OCI-LY3 (cell line): ENCODE measurements around the gene PGM1.

Source experiments
- H2AFZ ChIP-seq: fragments of 200-600, 300-600 bp; shearing (Covaris generic); 2 replicates; pipeline ENCODE4 v1.6.0; 2014; ENCODE audit warnings: antibody characterized with exemption, low read depth, low read length
- H3K27ac ChIP-seq: fragments of 200-600, 300-600 bp; sonication (generic); 2 replicates; pipeline ENCODE4 v1.5.1; 2014; ENCODE audit warnings: mild to moderate bottlenecking, low read length, moderate library complexity, mixed read lengths
- H3K27me3 ChIP-seq: fragments of 200-600, 300-600 bp; sonication (generic); 2 replicates; pipeline ENCODE4 v1.6.1; 2014; ENCODE audit warnings: low read depth, low read length, mixed read lengths
- H3K36me3 ChIP-seq: fragments of 200-600, 300-600 bp; sonication (generic); replicated peaks from 2 replicates; pipeline ENCODE3; 2014; ENCODE audit warnings: low read depth, low read length, mixed read lengths
- H3K4me1 ChIP-seq: fragments of 300-600, 200-600 bp; sonication (generic); 2 replicates; pipeline ENCODE4 v1.6.1; 2014; ENCODE audit warnings: low read length, mixed read lengths
- H3K4me2 ChIP-seq: fragments of 200-600, 300-600 bp; sonication (generic); 2 replicates; pipeline ENCODE4 v1.6.1; 2014; ENCODE audit warnings: low read length, mixed read lengths
- H3K4me3 ChIP-seq: fragments of 300-600, 200-600 bp; sonication (generic); 2 replicates; pipeline ENCODE4 v1.5.1; 2014; ENCODE audit warnings: antibody characterized with exemption, mild to moderate bottlenecking, low read length, moderate library complexity
- H3K79me2 ChIP-seq: fragments of 300-600, 200-600 bp; shearing (Covaris generic); 2 replicates; pipeline ENCODE4 v1.6.1; 2014; ENCODE audit warnings: mild to moderate bottlenecking, low read length, mixed read lengths
- H3K9ac ChIP-seq: fragments of 300-600, 200-600 bp; shearing (Covaris generic); 2 replicates; pipeline ENCODE4 v1.6.0; 2014; ENCODE audit warnings: mild to moderate bottlenecking, low read length, moderate library complexity
- H3K9me3 ChIP-seq: fragments of 200-600, 300-600 bp; shearing (Covaris generic); 2 replicates; pipeline ENCODE4 v1.6.1; 2014; ENCODE audit warnings: low read length, mixed read lengths; ENCODE audit not compliant: insufficient read depth
- H4K20me1 ChIP-seq: fragments of 200-600, 300-600 bp; sonication (generic); 2 replicates; pipeline ENCODE4 v1.6.1; 2016; ENCODE audit warnings: low read length, mixed read lengths; ENCODE audit not compliant: insufficient read depth
- EZH2phosphoT487 ChIP-seq: fragments of 200-600 bp; shearing (Covaris generic); IDR thresholded peaks from 2 replicates; pipeline ENCODE4 v1.6.1; 2018; ENCODE audit warnings: antibody characterized with exemption, mixed run types, low read depth
- TF ChIP-seq, protein P1 (sequence below): fragments of 200-600, 300-600 bp; sonication (generic); IDR thresholded peaks from 2 replicates; pipeline ENCODE4 v1.5.1; 2014; ENCODE audit warnings: antibody characterized with exemption, low read length, low read depth

PGM1 gene

DNA sequence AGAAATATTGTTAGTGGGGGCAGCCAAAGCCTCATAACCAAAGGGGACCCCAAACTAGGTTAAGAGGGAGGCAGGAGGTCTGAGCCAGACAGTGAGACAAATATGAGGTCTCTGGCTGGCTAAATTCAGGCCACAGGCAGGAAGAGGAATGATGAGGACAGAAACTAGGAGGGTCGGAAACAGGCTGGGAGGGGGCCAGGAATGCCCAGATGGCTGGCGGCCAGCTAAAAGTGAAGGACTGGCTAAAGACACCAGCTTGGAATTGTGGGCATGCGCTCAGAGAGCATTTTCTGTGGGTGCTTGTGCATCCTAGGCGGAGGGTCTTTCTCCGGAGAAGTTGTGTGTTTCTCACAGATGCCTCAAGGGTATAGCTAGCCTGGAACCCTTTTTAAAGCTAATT lies 77.0 kb downstream of the PGM1 start:
- Histone ChIP-seq H3K9me3 (no peaks in the 10 kb centered on the region), H3K27ac (no peak overlapping the region), H3K4me3 (no peak overlapping the region), H4K20me1 (no peaks in the 10 kb centered on the region), H3K4me2 (no peak overlapping the region), H2AFZ (no peak overlapping the region), H3K36me3 (no peaks in the 10 kb centered on the region), H3K4me1 (peaks cover 4% of the 10 kb centered on the region; the same call in 1 of the 2 replicates), H3K79me2 (no peaks in the 10 kb centered on the region), H3K27me3 (no peaks in the 10 kb centered on the region), H3K9ac (no peak overlapping the region)
- no peak for TF ChIP-seq EZH2phosphoT487
- TF ChIP-seq, protein P1, sequence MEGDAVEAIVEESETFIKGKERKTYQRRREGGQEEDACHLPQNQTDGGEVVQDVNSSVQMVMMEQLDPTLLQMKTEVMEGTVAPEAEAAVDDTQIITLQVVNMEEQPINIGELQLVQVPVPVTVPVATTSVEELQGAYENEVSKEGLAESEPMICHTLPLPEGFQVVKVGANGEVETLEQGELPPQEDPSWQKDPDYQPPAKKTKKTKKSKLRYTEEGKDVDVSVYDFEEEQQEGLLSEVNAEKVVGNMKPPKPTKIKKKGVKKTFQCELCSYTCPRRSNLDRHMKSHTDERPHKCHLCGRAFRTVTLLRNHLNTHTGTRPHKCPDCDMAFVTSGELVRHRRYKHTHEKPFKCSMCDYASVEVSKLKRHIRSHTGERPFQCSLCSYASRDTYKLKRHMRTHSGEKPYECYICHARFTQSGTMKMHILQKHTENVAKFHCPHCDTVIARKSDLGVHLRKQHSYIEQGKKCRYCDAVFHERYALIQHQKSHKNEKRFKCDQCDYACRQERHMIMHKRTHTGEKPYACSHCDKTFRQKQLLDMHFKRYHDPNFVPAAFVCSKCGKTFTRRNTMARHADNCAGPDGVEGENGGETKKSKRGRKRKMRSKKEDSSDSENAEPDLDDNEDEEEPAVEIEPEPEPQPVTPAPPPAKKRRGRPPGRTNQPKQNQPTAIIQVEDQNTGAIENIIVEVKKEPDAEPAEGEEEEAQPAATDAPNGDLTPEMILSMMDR, result no peak

DNA sequence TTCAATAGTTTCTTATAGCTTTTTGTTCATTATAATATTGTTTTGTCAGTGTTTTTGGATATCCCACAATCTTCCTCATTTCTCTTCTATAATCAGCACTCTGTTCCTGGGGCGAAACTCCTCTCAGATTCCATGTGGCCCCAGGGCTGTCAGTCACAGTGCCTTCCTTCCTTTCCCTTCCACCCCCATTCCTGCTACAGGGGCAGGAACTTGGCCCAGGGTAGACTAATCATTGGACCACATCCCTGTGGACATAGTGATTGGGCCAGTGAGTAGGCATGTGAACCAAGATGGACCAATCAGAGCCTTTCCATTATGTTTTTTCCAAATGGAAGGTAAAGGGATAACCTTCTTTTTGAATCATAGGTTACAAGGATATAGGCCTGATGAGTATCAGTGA lies 78.3 kb downstream of the PGM1 start:
- Histone ChIP-seq H3K9ac (no peak overlapping the region), H3K36me3 (no peaks in the 10 kb centered on the region), H2AFZ (no peak overlapping the region), H4K20me1 (no peaks in the 10 kb centered on the region), H3K27ac (no peak overlapping the region), H3K9me3 (no peaks in the 10 kb centered on the region), H3K79me2 (no peaks in the 10 kb centered on the region), H3K4me3 (no peak overlapping the region), H3K4me2 (no peak overlapping the region), H3K27me3 (0 out of 2 replicates have a peak, but pooled peaks cover 1% of the 10 kb centered on the region), H3K4me1 (peaks cover 4% of the 10 kb centered on the region; the same call in 1 of the 2 replicates)
- no peak for TF ChIP-seq EZH2phosphoT487
- TF ChIP-seq, protein P1, result no peak

DNA sequence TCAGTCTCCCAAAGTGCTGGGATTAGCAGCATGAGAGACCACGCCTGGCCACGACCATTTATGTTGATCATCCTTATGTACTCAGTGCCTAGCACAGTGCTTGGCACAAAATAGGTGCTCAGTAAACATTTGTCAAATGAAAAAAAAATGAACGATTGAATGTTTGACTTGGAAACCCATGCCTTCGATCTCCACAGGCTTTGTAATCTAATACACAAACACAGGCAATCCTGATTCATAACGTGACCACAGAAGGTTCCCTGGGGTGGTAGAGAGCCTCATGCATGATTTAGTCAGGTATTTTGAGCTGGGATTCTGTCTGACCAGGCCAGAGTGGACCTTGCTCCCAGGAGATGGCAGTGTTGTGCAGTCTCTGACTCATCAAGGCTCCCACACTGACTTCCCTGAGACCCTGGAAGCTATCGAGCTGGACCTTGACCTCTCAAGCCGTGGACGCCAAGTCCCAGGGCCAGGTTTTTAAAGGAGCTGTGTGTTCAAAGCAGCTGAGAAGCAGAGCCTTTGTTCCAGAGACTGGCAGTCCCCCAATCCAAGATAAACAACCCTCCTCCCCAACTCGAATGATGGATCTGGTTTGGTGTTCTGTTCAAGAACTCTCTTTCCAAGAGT lies 81.1 kb downstream of the PGM1 start:
- Histone ChIP-seq H3K27me3 (0 out of 2 replicates have a peak, but pooled peaks cover 2% of the 10 kb centered on the region), H3K36me3 (no peaks in the 10 kb centered on the region), H4K20me1 (no peaks in the 10 kb centered on the region), H3K4me3 (no peak overlapping the region), H3K9me3 (no peaks in the 10 kb centered on the region), H3K27ac (no peak overlapping the region), H2AFZ (no peak overlapping the region), H3K79me2 (no peaks in the 10 kb centered on the region), H3K4me1 (peaks cover 4% of the 10 kb centered on the region; the same call in 1 of the 2 replicates), H3K9ac (no peak overlapping the region), H3K4me2 (0 out of 2 replicates have a peak overlapping the region, but pooled peaks have one; percentile 8)
- no peak for TF ChIP-seq EZH2phosphoT487
- TF ChIP-seq, protein P1, result peak; percentile 59

DNA sequence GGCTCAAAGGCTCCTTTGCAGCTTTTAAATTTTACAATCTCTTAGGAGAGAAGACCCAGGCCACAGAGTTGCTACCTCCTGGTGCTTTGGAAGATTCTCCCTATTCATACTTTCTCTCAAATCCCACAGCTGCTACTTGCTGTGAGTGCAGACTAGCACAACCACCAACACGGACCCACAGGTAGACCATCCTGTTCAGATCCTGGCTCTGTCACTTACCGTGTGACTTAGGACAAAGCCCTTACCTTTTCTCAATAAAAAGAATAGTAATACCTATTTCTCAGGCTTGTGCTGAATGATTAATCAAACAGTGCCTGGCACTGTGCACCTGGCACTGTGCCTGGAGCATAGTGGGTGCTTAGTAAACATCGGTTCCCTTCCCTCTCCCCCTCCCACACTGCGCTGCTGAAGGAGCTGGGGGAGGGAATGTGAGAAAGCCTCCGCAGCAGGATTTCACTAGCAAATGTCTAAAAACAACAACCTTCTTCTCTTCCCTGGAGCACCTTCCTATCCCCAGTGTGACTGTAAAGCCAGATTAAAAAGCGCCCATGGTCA lies 81.7 kb downstream of the PGM1 start:
- Histone ChIP-seq H3K9me3 (no peaks in the 10 kb centered on the region), H3K27ac (no peak overlapping the region), H3K9ac (no peak overlapping the region), H2AFZ (no peak overlapping the region), H3K4me3 (no peak overlapping the region), H3K27me3 (0 out of 2 replicates have a peak, but pooled peaks cover 2% of the 10 kb centered on the region), H3K36me3 (no peaks in the 10 kb centered on the region), H3K4me2 (no peak overlapping the region), H3K4me1 (peaks cover 4% of the 10 kb centered on the region; the same call in 1 of the 2 replicates), H4K20me1 (no peaks in the 10 kb centered on the region), H3K79me2 (no peaks in the 10 kb centered on the region)
- TF ChIP-seq EZH2phosphoT487, result no peak
- TF ChIP-seq, protein P1, result no peak
